NT2/D1 (cell line): Measurements from ENCODE around the gene DYNC1LI1.

Source experiments
- SUZ12 ChIP-seq: IDR thresholded peaks from 2 replicates; pipeline ENCODE4 v1.6.1; 2011; ENCODE audit not compliant: insufficient read length, insufficient read depth; ENCODE audit errors: extremely low read depth
- YY1 ChIP-seq: IDR thresholded peaks from 2 replicates; pipeline ENCODE4 v1.6.1; 2011; ENCODE audit not compliant: insufficient read length, insufficient read depth
- ZNF274 ChIP-seq: IDR thresholded peaks from 2 replicates; pipeline ENCODE4 v1.6.1; 2011; ENCODE audit warnings: mild to moderate bottlenecking, low read depth, low read length

DNA sequence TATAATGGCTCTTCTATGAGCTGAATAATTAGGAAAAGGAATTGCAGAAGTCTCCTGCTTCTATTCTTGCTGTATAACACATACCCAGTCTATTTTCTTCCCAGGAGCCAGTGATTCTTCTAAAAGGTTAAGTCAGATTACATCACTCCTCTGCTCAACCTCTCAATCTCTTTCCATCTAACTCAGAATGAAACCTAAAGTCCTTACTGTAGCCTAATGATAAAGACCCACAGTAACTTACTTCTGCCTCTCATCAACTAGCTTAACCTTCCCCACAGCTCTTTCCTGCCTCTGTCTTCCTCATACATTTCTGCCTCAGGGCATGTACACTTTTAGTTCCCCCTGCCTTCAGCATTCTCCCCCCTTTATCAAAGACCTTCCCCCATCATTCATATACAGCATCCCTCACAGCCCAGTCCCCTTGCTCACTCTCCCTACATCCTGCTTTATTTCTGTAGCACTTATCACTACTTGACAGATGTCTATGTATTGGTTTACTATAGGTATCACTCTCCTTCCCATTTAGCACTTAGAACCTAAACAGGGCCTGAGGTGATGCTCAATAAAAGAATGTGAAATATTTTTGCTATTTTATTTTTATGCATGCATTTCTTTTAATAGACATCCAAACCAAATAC lies 39.5 kb downstream of the DYNC1LI1 start:
- TF ChIP-seq ZNF274 = no peak
- no peak for TF ChIP-seq SUZ12
- no peak for TF ChIP-seq YY1
